IPS DF 19.7 (cell line): ENCODE data around the gene SMAD6.
"Not testable (repeated sequence)": the region's sequence is repeated elsewhere in the genome, so short reads cannot be mapped to it uniquely, and the experiment has no call there.

Experiments used
- DNase-seq: peaks from one replicate; pipeline ENCODE4 v3.0.0-alpha.2; 2013; ENCODE audit warnings: low read depth, low spot score

SMAD6 gene

GRCh38 chr15:66675446-66675845 lies 26.6 kb upstream of the SMAD6 start:
- DNase-seq: no peak

- DNase-seq: no peak
Measured at GRCh38 chr15:66677336-66677735, 24.7 kb upstream of the SMAD6 start.

DNA sequence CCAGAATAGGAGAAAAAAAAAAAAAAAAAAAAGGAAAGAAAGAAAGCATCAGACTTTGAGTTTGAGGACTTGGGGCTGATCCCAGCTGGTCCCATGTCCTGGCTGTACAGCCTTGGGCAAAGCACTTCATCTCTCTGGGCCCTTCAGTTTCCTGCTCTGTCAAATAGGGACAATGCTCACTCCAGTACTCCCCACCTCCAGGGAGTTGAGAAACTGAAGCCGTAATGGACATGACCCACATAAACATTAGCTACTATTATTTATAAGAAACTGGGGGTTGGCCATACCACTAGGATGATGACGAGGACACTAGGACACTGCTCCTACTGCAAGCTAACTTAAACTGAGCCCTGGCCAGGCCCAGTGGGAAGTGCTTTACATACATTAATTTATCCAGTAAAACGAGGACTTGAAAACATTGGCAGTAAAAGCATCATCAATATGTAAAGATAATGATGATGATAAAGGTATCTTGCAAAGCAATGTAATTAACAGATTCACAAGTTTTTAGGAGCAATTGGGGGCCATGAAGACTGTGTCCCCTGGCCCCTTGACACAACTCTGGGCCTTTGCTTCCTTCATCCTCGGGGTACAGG lies 22.9 kb upstream of the SMAD6 start:
- no peak for DNase-seq

DNA sequence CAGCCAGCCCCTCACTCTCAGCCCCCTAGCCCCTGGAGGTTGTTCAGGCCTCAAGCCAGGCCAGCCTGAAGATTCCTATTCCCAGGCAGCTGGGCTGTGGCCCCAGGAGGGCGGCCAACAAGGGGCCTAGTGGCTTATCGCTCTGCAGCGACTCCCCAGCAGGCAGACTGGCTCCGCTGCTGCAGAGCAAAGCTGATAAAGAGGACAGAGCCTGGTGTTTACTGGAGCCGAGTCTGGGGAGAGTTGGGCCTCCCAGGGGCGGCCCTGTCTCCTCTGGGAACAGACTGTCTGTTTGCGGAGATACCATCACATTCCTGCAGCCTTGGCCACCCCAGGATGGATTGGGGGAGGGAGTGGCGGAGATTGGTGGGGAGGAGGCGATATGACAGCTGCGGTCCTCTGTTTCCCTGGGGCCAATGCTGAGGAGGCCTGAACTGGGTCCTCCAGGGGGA lies 22.4 kb upstream of the SMAD6 start:
- no peak for DNase-seq

DNA sequence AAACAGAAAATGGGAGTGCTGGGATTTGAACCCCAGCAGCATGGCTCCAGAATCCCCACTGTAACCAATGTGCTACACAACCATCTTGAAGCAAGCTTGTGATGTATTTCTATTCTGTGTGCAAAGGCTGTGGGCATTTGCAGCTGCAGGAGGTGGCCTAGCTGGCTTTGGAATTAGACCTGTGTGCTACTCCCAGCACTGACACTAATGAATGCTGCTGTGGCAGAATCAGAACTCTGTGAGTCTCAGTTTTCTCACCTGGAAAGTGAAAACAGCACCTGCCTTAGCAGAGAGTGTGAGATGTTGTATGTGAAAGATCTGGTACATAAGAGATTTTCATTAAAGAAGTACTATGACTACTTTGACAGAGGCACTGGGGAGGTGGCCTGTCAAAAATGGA lies 21.5 kb upstream of the SMAD6 start:
- DNase-seq: no peak

GRCh38 chr15:66681395-66681794 lies 20.6 kb upstream of the SMAD6 start:
- DNase-seq: no peak

DNA sequence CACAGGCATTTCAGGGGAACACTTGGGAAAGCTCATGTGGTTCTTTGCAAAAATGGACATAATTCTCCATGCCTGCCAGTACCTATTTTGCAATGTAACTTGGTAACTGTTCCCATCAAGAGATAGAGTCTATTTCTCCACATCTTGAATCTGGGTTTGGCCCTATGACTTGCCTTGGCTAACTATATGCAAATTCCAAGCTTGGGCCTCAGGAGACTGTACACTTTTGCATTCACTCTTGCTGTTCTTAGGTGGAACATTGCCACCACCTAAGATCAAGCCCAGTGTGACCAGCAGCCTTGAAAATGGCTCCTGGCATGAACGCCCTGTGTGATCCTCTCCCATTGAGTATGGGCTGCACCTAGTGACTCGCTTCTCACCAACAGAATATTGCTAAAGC lies 19.8 kb upstream of the SMAD6 start:
- DNase-seq: no peak

DNA sequence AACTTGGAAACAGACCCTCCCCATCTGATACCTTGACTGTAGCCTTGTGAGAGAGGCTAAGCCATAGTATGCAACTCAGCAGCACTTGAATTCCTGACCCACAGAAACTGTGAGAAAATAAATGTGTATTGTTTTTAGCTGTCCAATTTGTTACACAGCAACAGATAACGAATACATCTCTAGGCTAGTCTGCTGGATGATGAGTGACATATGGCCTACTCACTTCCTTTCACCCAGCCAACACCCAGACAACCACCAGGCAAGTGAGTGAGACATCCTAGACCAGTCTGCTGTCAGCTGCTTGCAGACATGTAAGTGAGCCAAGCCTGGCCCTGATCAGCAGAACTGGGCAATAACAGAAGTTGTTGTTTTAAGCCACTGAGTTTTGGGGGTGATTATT lies 19.2 kb upstream of the SMAD6 start:
- no peak for DNase-seq

GRCh38 chr15:66684136-66684681 lies 17.8 kb upstream of the SMAD6 start:
- DNase-seq: no peak

- DNase-seq: no peak
Measured at GRCh38 chr15:66685638-66686150, 16.3 kb upstream of the SMAD6 start.

GRCh38 chr15:66690912-66691311 lies 11.1 kb upstream of the SMAD6 start:
- not testable (repeated sequence) for DNase-seq

DNA sequence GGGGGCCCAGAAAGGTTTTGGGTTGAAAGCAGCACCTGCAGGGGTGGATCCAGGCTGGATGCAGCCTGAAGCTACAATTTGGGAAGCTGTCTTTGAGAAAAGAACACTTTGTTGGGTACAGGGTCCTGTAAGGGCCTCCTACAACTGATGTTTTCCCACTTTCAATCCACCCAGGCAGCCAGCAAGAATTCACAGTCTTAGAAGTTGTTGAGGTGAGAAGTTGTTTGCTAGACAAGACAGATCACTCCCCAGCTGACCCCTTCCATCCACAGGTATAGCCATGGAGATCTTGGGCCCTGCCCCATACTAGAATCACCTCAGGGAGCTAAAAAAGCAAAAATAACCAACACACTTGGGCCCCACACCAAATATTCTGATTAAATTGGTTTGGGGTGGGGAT lies 10.3 kb upstream of the SMAD6 start:
- no peak for DNase-seq

DNA sequence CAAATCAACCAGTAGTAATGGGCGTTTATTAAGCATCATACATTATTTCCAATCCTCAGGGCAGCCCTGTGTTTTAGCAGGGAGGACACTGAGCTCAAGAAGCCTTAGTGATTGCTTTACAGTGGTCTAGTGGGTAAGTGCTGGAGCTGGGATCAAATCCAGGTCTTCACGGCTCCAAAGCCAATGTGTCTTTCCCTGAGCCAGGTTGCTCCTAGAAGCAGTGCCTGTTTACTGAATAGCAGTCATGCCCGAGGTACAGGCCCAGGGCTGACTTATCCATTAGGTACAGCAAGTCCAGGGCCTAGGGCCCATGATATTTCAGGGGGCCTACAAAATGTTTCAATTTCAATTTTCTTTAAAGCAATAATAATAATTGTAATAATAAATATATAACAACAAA lies 9.6 kb upstream of the SMAD6 start:
- no peak for DNase-seq

- no peak for DNase-seq
Measured at GRCh38 chr15:66692808-66693596, 9.0 kb upstream of the SMAD6 start.

GRCh38 chr15:66696770-66697169 lies 5.3 kb upstream of the SMAD6 start:
- no peak for DNase-seq

DNA sequence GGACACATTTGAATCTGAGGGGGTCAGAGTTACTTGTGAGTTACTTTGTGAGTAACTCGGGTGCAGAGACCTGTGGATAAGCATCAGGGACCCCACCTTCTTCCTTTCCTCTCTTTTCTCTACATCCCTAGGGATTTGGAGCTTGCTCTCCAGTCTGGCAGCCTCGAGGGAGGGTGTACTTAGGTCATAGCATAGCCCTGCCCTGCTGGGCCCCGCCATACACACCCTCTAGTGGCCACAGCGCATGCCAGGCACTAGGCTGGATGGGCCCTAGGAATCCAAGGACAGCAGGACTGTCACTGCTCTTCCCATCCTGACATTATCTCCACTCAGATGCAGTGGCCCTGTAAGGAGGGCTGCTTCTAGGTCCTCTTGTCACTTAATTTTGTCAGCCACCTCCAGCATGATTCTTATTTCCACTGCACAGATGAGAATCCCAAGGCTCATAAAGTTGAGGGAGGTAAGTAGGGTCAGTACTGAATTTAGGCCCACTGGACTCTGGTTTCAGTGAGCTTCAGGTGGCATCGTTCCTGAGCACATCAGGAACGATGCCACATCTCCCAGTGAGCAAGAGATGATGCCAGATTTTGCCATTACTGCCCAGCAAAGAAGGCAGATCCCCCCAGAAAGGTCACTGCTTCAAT lies 3.6 kb upstream of the SMAD6 start:
- no peak for DNase-seq

DNA sequence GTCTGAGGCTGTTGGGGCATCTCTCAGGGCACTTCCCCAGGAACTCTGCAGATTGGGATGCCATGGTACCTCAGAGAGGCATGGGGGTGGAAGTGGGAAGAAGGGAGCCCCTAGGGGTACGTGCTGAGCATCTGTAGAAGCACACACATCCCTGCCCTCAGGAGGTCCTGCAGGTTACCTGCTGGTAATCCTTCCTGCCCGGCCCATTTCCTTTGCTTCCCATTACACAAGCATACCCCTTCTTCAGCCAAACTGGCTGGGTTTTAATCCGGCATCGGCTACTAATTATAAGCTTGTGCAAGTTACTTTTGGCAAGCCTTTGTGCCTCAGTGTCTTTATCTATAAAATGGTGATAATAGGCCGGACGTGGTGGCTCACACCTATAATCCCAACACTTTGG lies 3.1 kb upstream of the SMAD6 start:
- DNase-seq: no peak

DNA sequence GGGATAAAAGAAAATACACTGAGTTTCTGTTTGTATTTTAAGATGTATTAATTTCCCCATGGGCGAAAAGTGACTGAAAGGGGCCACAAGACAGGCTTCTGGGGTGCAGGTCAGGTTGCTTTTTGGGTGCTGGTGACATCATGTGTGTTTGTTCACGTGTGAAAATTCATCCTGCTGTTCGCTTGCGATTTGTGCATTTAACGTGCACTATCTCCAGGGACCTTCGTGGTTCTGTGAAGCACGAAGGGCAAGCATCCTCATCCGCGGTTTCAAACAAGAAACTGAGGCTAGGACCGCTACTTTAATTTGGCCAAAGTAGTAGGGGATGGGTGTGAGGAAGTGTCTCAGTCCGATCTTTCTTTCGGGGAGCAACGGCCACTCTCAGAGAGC lies 1.6 kb upstream of the SMAD6 start:
- DNase-seq: no peak

DNA sequence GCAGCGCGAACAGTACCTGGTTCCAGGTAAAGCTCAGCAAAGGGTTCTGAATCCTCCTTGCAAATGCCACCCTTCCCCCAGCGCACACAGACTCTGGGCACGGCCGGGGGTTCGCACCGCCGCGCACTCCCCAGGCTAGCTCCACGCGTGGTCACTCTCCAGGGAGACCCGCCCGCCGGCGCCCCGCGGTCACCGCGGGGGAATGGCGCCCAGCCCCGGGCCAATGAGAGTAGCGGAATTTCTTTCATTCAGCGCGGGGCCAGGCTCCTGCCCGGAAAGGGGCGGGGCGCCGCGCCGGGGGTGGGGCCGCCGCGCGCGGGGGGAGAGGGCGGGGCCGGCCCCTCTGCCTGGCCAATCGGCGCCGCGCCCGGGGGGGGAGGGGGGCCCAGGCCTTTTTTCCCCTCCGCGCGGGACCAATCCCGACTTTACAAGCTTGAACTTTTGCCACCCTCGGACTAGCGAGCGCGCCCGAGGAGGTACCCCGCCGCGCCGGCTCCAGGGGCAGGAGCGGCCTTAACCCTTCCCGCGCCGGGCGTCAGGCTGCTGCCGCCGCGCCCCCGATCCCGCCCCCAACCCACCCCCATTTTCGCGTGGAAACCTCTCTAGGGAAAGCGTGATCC lies 1.1 kb upstream of the SMAD6 start:
- DNase-seq: no peak

GRCh38 chr15:66701422-66702034 lies 508 bp upstream of the SMAD6 start:
- no peak for DNase-seq

DNA sequence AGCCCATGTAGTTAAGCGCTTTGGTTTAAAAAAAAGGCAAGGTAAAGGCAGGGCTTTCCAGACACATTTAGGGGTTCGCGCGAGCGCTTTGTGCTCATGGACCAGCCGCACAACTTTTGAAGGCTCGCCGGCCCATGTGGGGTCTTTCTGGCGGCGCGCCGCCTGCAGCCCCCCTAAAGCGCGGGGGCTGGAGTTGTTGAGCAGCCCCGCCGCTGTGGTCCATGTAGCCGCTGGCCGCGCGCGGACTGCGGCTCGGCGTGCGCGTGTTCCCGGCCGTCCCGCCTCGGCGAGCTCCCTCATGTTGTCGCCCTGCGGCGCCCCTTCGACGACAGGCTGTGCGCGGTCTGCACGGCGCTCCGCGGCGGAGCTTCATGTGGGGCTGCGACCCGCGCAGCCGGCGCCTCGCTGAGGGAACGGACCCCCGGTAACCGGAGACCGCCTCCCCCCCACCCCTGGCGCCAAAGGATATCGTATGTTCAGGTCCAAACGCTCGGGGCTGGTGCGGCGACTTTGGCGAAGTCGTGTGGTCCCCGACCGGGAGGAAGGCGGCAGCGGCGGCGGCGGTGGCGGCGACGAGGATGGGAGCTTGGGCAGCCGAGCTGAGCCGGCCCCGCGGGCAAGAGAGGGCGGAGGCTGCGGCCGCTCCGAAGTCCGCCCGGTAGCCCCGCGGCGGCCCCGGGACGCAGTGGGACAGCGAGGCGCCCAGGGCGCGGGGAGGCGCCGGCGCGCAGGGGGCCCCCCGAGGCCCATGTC lies 927 bp downstream of the SMAD6 start:
- DNase-seq: no peak
